ENCODE data around the gene CNOT6.
"Not testable (repeated sequence)": the region's sequence is repeated elsewhere in the genome, so short reads cannot be mapped to it uniquely, and the experiment has no call there.

The CNOT6 gene

GRCh38 chr5:180472269-180472668 is 21.9 kb upstream of the CNOT6 start:
- DNase-seq, result no peak

- DNase-seq, result not testable (repeated sequence)
Observed at GRCh38 chr5:180473386-180473785, 20.8 kb upstream of the CNOT6 start.

- DNase-seq, result no peak
Observed at GRCh38 chr5:180474569-180474968, 19.6 kb upstream of the CNOT6 start.

DNA sequence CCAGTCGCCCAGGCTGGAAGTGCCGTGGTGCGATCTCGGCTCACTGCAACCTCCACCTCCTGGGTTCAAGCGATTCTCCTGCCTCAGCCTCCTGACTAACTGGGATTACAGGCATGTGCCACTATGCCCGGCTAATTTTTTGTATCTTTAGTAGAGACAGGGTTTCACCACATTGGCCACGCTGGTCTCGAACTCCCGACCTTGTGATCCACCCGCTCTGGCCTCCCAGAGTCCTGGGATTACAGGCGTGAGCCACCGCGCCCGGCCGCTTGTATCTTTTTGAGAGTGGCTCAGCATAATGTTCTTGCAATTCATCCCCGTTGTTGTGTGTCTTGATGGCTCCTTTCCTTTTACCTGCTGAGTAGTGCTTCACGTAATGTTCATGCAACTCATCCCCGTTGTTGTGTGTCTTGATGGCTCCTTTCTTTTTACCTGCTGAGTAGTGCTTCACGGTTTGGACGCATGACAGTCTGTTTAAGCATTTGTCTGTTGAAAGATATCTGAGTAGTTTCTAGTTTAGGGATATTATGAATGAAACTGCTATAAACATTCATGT is 18.1 kb upstream of the CNOT6 start:
- DNase-seq, result not testable (repeated sequence)

GRCh38 chr5:180484813-180485212 is 9.4 kb upstream of the CNOT6 start:
- no peak for DNase-seq

DNA sequence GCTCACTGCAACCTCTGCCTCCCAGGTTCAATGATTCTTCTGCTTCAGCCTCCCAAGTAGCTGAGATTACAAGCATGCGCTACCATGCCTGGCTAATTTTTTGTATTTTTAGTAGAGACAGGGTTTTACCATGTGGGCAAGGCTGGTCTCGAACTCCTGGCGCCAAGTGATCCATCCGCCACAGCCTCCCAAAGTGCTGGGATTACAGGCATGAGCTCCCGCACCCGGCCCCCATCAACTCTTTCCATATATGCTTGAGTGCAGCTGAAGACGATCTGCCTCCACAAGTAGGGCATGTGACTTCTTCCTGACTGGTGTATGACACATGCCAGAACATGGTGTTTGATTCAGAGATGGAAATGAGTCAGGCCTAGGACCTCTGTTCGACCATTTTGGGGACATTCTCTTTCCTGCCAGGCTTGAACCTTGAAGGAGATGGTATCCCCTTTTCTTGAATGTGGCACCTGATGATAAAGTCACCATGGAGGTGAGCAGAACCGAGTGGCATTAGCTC is 7.5 kb upstream of the CNOT6 start:
- DNase-seq, result no peak

GRCh38 chr5:180487556-180487955 is 6.6 kb upstream of the CNOT6 start:
- DNase-seq, result no peak

DNA sequence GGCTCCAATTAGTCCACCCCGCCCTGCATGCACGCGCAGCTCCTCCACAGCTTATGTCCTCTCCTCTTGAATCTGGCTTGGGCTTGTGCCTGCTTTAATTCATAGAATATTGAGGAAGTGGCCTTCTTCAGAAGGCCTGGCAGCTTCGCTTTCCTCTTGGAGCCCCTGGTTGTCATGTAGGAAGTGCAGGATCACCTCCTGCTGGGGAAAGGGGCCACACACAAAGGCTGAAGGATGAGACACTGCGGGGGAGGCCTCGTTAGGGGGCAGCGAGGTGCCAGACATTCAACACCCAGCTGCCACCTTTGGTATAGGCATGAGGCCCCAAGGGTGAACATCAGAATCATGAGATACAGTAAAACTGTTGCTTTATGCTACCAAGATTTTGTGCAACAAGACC is 2.7 kb upstream of the CNOT6 start:
- no peak for DNase-seq

GRCh38 chr5:180492226-180492903 is 1.8 kb upstream of the CNOT6 start:
- no peak for DNase-seq

GRCh38 chr5:180494510-180495181 is 467 bp downstream of the CNOT6 start:
- peak; percentile 65 for DNase-seq

- DNase-seq, result no peak
Observed at GRCh38 chr5:180495292-180495691, 1.1 kb downstream of the CNOT6 start.

GRCh38 chr5:180495991-180496741 is 2.0 kb downstream of the CNOT6 start:
- no peak for DNase-seq

DNA sequence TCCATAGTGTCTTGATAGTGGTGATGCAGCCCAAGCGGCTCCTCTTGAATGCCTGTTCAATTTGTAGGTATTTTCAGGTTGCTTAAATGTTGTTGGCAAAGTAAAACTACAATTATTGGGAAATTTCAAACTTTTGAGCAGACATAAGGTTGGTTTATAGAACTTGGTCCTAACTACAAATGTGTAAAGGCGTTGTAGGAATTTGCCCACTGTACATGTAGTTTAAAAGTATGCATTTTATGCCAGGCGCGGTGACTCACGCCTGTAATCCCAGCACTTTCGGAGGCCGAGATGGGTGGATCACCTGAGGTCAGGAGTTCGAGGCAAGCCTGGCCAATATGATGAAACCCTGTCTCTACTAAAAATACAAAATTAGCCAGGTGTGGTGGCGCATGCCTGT is 2.6 kb downstream of the CNOT6 start:
- not testable (repeated sequence) for DNase-seq

GRCh38 chr5:180497865-180498264 is 3.7 kb downstream of the CNOT6 start:
- not testable (repeated sequence) for DNase-seq

DNA sequence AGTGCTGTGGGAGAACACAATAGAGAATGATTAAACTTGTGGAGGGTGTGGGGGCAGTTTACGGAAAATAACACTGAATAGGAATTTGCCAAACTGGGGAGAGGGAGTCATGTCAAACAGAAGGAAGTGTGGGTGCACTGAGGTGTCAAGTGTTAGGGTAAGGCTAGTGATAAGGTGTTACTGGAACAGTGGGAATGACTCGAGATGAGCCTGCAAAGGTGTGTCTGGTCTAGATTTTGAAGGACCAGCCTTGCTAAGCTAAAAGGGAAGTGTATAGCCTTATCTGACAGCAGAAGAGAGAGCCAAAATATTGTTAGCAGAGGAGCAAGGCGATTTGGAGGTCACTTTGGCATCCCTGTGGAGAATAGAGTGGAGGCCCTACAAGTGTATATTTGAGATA is 4.2 kb downstream of the CNOT6 start:
- no peak for DNase-seq

GRCh38 chr5:180499684-180500083 is 5.5 kb downstream of the CNOT6 start:
- DNase-seq, result no peak

- DNase-seq, result not testable (repeated sequence)
Observed at GRCh38 chr5:180500300-180500699, 6.1 kb downstream of the CNOT6 start.

- no peak for DNase-seq
Observed at GRCh38 chr5:180507661-180508060, 13.5 kb downstream of the CNOT6 start.

DNA sequence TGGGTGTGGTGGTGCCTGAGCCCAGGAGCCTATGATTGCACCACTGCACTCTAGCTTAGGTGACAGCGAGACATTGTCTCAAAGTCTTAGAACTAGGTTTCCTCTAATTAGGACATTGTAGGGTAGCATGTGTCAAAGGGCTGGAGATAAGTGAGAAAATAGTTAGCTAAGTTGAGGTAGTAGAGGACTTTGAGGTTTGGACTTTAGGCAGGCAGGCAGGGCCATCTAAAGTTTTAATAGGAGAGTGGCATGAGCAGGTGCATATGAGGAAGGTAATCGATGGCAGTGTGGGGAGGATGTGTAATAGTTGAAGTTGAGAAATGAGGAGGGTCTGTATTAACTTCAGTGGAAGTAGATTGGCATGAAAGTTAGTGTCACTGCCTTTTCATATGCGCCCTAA is 21.1 kb downstream of the CNOT6 start:
- no peak for DNase-seq

- DNase-seq, result not testable (repeated sequence)
Observed at GRCh38 chr5:180515974-180516373, 21.8 kb downstream of the CNOT6 start.

DNA sequence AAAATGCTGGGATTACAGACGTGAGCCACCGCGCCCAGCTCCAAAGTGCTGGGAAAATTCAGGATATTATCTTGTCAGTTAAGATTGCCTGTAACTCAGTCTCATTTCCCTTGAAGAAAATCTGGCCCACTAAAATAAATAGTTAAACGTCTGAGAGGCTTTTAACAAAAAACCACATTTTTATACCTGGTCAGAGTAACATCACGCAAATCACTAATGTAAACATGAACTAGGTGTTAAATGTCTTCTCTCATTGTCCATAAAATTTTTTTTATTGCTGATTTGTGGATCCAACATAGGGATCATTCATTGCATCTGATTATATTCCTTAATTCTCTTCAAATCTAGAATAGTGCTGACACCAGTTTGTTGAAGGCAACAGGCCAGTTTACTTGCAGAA is 22.3 kb downstream of the CNOT6 start:
- no peak for DNase-seq

- no peak for DNase-seq
Observed at GRCh38 chr5:180519098-180519497, 24.9 kb downstream of the CNOT6 start.

DNA sequence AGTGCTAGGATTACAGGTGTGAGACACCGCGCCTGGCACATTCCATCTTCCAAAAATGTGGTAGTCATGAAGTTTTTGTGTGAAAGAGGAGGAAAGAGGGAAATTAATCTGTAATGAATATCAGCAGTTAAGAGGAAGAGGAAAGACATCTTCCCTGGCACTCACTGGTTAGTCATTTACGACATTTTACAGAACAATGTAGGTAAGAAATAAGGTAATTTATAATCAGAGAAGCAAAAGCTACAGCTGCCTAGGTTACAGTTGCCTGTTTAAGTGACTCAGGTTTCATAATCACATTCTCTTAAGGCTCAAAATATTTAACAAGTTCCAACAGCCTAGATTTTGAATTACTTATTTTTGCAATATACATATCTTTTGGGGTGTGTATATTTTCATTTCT is 26.9 kb downstream of the CNOT6 start:
- no peak for DNase-seq
